Measurements from ENCODE around the gene HOXA11.

Gene HOXA11

DNA sequence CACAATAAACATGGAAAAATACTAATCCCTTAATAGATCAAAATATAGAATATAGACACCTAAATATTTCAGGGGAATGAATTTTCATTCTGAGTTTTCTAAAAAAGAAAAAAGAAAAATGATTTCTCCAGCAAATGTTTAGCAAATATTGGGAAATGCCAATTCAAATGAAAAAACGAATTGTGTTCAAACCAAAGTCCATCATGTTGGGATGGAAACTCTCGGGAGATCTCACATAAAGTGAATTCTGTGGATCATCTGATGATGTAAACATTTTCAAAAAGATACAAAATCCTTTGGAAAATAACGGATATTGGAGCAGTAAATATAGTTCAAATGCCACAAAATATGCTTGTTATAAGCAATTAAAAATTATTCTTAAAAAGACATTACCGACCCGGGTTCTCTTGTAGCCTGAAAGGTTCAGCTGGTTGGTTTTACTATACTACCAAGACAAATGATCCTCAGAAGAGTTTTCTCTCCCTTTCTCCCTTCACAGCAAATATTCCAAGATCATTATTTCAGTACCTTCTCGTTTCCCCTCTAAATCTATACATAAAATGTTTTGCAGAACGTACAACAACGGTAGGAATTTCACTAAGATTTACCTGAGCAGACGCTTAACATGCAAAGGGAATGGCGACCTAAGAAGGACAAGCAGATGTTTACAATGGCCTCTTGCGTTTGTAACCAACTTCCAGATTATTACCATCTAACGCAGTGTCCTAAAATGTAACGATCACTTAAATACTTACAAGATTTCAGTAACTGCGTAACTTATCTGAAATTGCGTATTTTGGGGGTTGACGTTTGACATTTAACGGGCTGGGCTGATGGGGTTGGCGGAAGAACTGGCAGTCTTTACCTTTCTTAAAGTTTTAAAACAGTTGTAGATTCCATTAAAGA, 12.4 kb upstream of the HOXA11 start:
- peak in 1 of 42 donors; percentile 1 for DNase-seq
- intact Hi-C loops (cut with DNase I): loop anchor here (5.0 to 10.0 kb wide), 2 partner anchors 377 to 725 kb away; no protein-coding TSS in a partner anchor

DNA sequence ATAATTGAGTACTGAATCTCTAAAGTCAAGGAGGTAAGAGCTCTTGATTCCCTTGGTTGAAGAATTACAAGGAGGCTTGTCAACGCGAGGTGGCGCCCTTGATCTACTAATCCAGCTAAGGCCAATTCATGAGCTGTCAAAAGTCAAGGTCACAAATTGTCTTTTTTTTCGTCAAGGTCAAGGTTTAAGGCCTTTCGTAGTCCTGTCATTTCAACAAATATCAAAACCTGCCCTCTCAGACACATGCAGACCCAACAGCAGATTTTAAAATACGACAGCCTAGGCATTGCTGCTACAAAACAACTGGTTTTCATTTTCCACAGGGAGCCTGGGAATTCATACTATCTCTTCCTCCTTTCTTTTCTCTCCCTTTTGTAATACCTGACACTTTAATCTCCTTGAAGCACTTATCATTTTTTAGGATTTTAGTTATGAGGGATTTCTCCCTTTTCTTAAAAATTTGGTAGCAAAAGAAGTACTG, 11.3 kb upstream of the HOXA11 start:
- peak; percentile 69 to 94 (median 88) for DNase-seq
- intact Hi-C loops (cut with DNase I): loop anchor here (5.0 to 10.0 kb wide), 2 partner anchors 378 to 726 kb away; no protein-coding TSS in a partner anchor

DNA sequence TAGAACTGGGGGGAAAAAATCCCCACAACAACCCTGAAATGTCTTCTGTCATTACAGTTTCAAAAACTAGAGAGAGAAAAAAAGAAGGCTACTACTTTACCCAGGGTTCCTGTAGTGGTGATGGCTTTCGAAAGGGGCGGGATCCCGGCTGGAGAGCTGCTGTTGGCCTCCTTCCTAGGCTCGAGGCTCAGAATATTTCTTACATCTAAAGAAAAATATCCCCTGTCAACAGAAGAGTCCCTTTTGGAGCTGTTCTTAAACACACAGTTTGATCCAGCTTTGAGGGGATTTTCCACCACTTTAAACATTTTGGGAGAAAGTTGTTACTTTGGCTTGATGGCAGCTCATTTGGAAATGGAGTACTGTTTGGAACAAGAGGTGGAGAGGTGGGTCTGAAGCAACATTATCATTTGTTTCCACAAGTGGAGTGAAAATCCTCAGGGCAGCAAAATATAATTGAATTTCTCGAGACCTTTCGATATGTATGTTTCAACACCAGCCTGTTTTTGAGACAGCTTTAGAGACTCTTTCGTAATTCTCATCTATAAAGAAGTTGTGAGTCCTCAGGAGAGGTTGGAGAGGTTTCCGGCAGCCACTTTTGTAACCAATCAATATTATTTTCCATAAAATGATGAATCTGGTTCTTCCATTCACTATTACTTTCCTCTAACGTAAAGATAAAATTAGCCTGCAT, 9.8 kb upstream of the HOXA11 start:
- DNase-seq: no peak
- intact Hi-C loops (cut with DNase I): loop anchor here (5.0 to 10.0 kb wide), 2 partner anchors 380 to 727 kb away; no protein-coding TSS in a partner anchor

DNA sequence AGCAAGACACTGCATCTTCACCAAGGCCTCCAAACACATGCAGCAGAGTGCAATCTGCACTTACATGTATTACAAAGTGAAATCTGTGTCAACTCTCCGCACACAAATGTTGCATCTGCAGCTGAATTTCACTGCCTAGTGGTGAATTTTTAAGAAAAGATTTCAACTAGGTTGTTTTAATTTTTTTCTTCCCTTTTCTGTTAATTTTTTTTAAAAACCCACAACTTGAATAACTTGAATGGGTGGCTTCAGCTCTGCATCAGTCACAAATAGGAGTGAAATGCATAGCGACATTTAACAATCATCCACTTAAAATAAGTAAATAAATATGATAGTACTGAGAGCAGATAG, 8.9 kb upstream of the HOXA11 start:
- intact Hi-C loops (cut with DNase I): loop anchor here (10.0 kb wide), 1 partner anchor 381 kb away; no protein-coding TSS in a partner anchor
- DNase-seq: peak in 1 of 42 donors; percentile 1

DNA sequence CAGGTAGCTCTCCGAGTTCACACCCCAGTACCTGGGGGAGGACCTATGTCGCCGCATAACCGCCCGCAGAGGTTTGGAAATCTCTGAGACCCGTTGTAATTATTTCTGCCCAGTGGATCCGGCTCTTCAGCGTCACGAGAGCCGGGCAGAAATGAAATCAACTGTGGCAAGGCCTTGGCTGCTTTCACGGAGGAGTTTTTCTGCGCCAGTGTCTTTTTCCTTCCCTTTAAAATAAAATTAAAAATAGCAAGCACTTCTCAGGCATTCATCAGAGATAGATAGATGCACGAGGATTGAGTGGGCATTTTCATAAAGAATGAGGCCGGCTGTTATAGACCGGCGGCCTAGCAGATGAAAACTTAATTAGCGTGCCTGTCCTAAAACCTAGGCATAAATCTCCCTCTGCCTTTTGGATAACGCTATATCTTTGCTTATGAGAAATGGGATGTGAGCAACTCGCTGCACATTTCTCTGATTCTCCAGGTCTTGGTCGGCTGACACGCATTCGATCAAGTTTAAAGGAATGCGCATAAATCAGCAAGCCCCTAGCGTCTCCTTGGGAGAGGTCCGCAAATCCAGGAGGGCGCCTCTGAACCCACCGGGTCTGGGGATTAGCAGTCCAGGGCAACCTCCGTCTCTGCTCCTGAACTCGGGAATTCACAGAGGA, 8.4 kb upstream of the HOXA11 start:
- intact Hi-C loops (cut with DNase I): loop anchor here (10.0 kb wide), 1 partner anchor 381 kb away; no protein-coding TSS in a partner anchor
- peak in 3 of 42 donors; percentile 12 to 31 (median 14) for DNase-seq

GRCh38 chr7:27192546-27193334, 7.7 kb upstream of the HOXA11 start:
- DNase-seq: peak in 5 of 42 donors; percentile 8 to 38 (median 14)
- intact Hi-C loops (cut with DNase I): loop anchor here (10.0 kb wide), 1 partner anchor 382 kb away; no protein-coding TSS in a partner anchor

DNA sequence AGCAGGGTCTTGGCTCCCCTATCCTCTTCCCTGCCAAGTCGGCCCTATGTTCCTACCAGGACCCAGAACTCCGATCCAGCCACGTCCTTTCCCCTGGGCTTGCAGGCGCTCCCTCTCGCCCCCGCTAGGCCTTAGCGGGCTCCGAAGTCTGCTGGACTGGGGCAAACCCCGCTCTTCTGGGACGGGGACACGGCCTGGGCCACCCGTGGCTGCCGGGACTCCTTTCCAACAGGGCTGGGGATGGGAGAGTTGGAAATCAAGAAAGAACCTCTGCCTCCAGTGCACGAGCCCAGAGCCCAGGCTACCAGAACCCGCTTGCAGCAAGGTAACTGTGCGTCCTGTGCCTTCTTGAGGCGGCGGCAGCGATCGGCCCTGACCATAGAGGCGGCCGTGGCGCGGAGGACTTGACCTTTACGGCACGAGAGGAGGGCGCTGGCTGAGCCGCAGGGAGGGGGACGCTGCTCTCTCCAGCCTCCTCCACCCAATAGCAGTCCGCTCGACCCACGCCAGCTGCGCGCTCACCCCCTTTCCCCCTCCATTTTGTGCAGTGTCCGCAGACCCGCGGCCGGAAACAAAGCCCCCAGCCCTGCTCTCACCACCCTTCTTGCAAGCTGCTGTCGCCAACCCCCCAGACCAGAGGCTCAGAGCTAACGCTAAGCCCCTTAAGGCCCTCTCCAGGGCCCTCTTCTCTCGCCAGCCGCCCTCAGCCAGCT, 7.0 kb upstream of the HOXA11 start:
- intact Hi-C loops (cut with DNase I): loop anchor here (10.0 kb wide), 1 partner anchor 383 kb away; no protein-coding TSS in a partner anchor
- DNase-seq: peak in 3 of 42 donors; percentile 3 to 23 (median 10)

DNA sequence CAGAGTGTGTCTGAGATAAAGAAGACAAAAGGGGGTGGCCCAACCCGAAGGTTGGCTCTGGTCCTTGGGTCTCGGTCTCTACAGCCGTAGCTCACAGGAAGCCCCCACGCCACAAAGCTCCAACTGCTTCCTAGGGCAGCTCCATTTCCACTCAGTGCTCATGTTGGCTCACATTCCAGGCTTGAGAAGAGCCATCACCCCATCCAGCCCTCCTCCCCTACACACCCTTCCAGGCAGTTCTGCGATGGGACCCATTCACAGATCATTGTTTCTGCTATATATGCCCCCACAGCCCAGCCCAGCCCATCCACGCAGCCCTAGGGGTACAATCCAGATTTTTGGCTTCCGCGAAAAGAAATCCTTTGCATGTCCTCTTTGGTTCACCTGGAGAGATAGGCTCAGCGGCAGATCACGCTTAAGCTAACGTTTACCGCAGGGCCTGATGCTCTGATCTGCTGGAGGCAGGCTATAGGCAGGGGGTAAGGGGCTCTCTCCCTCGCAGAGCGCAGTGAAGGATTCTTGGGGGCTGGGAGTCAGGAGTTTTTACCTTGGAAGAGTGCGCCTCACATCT, 6.2 kb upstream of the HOXA11 start:
- intact Hi-C loops (cut with DNase I): loop anchor here (10.0 kb wide), 1 partner anchor 384 kb away; no protein-coding TSS in a partner anchor

GRCh38 chr7:27189997-27190748, 5.1 kb upstream of the HOXA11 start:
- DNase-seq: peak in 3 of 42 donors; percentile 2 to 7 (median 3)
- intact Hi-C loops (cut with DNase I): loop anchor here (10.0 kb wide), 1 partner anchor 385 kb away; no protein-coding TSS in a partner anchor

More for the DNA sequence above, 6.2 kb upstream of the HOXA11 start:
- DNase-seq: peak in 5 of 42 donors; percentile 1 to 20 (median 7)

- peak in 7 of 42 donors; percentile 3 to 21 (median 9) for DNase-seq
- intact Hi-C loops (cut with DNase I): no loop called here
These were observed 4.4 kb upstream of the HOXA11 start for GRCh38 chr7:27189295-27189996.

GRCh38 chr7:27188386-27189294, 3.6 kb upstream of the HOXA11 start:
- intact Hi-C loops (cut with DNase I): no loop called here

DNA sequence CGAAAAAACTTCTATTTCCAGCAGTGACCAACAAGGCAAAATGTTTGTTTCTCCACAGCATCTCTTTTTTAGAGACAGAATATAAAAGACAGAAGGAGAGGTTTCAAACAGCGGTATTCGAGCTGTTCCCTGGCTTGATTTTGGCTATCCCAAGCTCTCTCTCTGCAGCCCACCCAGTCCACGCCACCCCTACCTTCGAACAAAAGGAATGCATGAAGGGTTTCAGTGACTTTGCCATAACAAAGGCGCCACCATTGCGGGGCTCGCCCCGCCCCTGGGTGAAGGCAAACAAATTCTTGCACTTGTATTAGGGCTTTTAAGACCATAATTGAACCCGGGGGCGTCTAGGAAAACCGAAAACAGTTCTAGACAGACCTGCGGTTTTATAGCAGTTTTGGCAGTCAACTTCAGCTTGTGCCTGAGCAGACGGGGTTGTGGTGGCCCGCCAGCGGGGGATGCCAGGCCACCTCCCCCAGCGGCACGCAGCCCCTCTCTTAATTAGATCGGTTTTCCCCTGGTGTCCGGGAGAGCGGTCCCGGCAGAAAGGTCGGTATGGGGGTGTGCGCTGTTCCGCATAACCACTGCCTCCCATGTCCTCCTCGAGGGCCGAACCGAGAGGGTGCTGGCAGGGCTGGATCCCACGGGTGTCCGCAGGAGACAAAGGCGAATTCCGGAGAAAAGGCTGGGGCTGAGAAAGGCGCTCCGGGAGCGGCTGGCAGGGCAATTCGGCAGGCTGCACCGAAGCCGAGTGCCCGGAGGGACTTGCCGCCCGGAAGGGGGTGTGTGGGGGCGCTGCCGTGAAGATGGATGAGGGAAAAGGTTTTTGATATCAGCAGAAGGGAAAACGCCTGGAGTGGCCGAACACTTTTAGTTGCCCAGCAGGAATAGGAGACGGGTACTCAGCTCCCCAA, 2.7 kb upstream of the HOXA11 start:
- peak in 8 of 42 donors; percentile 2 to 34 (median 10) for DNase-seq
- intact Hi-C loops (cut with DNase I): no loop called here

More at GRCh38 chr7:27188386-27189294, 3.6 kb upstream of the HOXA11 start:
- DNase-seq: peak in 7 of 42 donors; percentile 6 to 33 (median 16)
